CD4-positive, alpha-beta memory T cell (primary cell): Measurements from ENCODE around the gene NFATC3. TPM values are rescaled to one million over a fixed set of nuclear protein-coding genes. Genes with fewer than 3 reads are reported as not detected.

Experiments
- CTCF ChIA-PET: fragments of 350-600 bp; sonication (Branson Sonifier 250); formaldehyde crosslinking; loops from one replicate; lab custom pipeline; 2021; ENCODE audit warnings: inconsistent platforms; ENCODE audit not compliant: partially characterized antibody; lab: Charles Lee
- POLR2A ChIA-PET: fragments of 350-600 bp; sonication (Branson Sonifier 250); formaldehyde crosslinking; loops from one replicate; lab custom pipeline; 2021; ENCODE audit not compliant: partially characterized antibody; lab: Charles Lee
- DNase-seq, 5 donors: peaks; one replicate each; pipeline versions ENCODE4 v3.0.0 to v3.0.0-alpha.2; 2020 to 2022; ENCODE audit warnings: mixed read lengths in 1 of 5
- H3K27ac ChIP-seq: one replicate; pipeline ENCODE4 v1.7.0; 2013; ENCODE audit warnings: low read depth, low read length
- H3K27me3 ChIP-seq: 2 replicates; pipeline ENCODE4 v1.7.0; 2013; ENCODE audit warnings: mild to moderate bottlenecking, low read length, moderate library complexity; ENCODE audit not compliant: insufficient read depth
- H3K36me3 ChIP-seq: 2 replicates; pipeline ENCODE4 v1.7.0; 2013; ENCODE audit warnings: mild to moderate bottlenecking, low read length, moderate library complexity; ENCODE audit not compliant: insufficient read depth
- H3K4me1 ChIP-seq: 2 replicates; pipeline ENCODE4 v1.7.0; 2013; ENCODE audit warnings: mild to moderate bottlenecking, low read length, moderate library complexity; ENCODE audit not compliant: insufficient read depth
- H3K4me3 ChIP-seq, 2 donors: one replicate each; pipeline ENCODE4 v1.7.0; 2013; ENCODE audit warnings: low read length in 2 of 2, mild to moderate bottlenecking in 1 of 2
- H3K9me3 ChIP-seq, 2 donors: one replicate each; pipeline ENCODE4 v1.7.0; 2013; ENCODE audit warnings: low read length in 2 of 2, control low read depth in 1 of 2; ENCODE audit not compliant: control insufficient read depth in 1 of 2
- H3K27ac Mint-ChIP-seq, 7 donors: one replicate each; pipeline ENCODE4 v1.8.0; 2020 to 2021; ENCODE audit warnings: mixed read lengths in 7 of 7, mild to moderate bottlenecking in 6 of 7, inconsistent platforms in 3 of 7, moderate library complexity in 3 of 7
- H3K27me3 Mint-ChIP-seq, 2 donors: one replicate each; pipeline ENCODE4 v1.8.0; 2020 to 2021; ENCODE audit warnings: mixed read lengths in 2 of 2
- H3K36me3 Mint-ChIP-seq, 2 donors: one replicate each; pipeline ENCODE4 v1.8.0; 2020 to 2021; ENCODE audit warnings: mixed read lengths in 2 of 2, inconsistent platforms in 1 of 2, mild to moderate bottlenecking in 1 of 2
- H3K4me1 Mint-ChIP-seq, 4 donors: one replicate each; pipeline ENCODE4 v1.8.0; 2020 to 2021; ENCODE audit warnings: mixed read lengths in 4 of 4, mild to moderate bottlenecking in 1 of 4
- H3K4me3 Mint-ChIP-seq, 8 donors: one replicate each; pipeline ENCODE4 v1.8.0; 2020 to 2021; ENCODE audit warnings: mixed read lengths in 8 of 8, mild to moderate bottlenecking in 7 of 8, moderate library complexity in 6 of 8, inconsistent platforms in 3 of 8
- H3K9me3 Mint-ChIP-seq, 8 donors: one replicate each; pipeline ENCODE4 v1.8.0; 2020 to 2021; ENCODE audit warnings: mixed read lengths in 8 of 8, mild to moderate bottlenecking in 5 of 8, inconsistent platforms in 3 of 8, moderate library complexity in 1 of 8
- intact Hi-C: fragments of 100-400 bp; cut with micrococcal nuclease; formaldehyde crosslinking; loops from one replicate; pipeline ENCODE4 v1.15.1; 2023
- polyA plus RNA-seq, 2 donors: library from polyadenylated mRNA; unstranded; fragments of 300-500 nt; fragmentation: Illumina TruSeq; gene quantifications; one replicate each; pipeline ENCODE4 v1.2.3, GENCODE V29; 2021
- total RNA-seq, 2 experiments: library from RNA; stranded (reverse); gene quantifications; one replicate each; pipeline ENCODE4 v1.2.3, GENCODE V29; 2021

NFATC3 gene
- total and polyA plus RNA-seq, 4 experiments from 2014 or later = 76.5 to 134 (median 111) TPM

DNA sequence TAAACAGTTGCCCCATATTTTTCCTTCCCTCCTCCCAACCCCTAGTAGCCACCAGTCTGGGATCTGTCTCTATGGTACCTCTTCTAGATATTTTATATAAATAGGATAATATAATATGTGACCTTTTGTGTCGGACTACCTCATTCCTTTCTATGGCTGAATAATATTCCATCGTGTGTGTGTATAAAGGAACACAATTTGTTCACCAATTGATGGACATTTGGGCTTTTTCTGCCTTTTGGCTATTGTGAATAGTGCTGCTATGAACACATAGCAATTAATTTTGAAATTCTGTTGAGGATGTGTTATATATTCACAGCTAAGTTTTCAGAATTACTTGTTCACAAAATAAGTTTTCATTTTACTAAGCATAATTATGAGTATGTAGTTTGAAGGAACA, 2.5 kb downstream of the NFATC3 start:
- intact Hi-C loops = loop anchor here (5.0 kb wide), 1 partner anchor 45 kb away; no protein-coding TSS in a partner anchor
- Mint-ChIP-seq H3K4me1 (peaks cover 52 to 78% (median 61%) of the 10 kb centered on the region in 4 donors), H3K4me3 (peak overlapping the region; percentile 64 to 99 (median 81)), H3K9me3 (no peaks in the 10 kb centered on the region), H3K27ac (peak overlapping the region in 5 of 7 donors; percentile 44 to 92 (median 75)), H3K27me3 (no peaks in the 10 kb centered on the region), H3K36me3 (peaks cover 0 to 10% of the 10 kb centered on the region in 2 donors)
- peaks cover 77% of the 10 kb centered on the region for H3K4me1 ChIP-seq
- POLR2A ChIA-PET = interaction anchor here (0.6 to 16.6 kb wide), 5 partner anchors 8 to 30 kb away, joined by 4 to 474 read pairs (median 6); no protein-coding TSS in a partner anchor
- H3K9me3 ChIP-seq = no peaks in the 10 kb centered on the region
- CTCF ChIA-PET = interaction anchor here (0.6 to 6.3 kb wide), 5 partner anchors 18 to 141 kb away, joined by 3 to 67 read pairs (median 5); no protein-coding TSS in a partner anchor
- H3K27ac ChIP-seq = no peak overlapping the region
- no peaks in the 10 kb centered on the region for H3K36me3 ChIP-seq
- no peak for DNase-seq
- H3K27me3 ChIP-seq = no peaks in the 10 kb centered on the region
- H3K4me3 ChIP-seq = no peak overlapping the region

DNA sequence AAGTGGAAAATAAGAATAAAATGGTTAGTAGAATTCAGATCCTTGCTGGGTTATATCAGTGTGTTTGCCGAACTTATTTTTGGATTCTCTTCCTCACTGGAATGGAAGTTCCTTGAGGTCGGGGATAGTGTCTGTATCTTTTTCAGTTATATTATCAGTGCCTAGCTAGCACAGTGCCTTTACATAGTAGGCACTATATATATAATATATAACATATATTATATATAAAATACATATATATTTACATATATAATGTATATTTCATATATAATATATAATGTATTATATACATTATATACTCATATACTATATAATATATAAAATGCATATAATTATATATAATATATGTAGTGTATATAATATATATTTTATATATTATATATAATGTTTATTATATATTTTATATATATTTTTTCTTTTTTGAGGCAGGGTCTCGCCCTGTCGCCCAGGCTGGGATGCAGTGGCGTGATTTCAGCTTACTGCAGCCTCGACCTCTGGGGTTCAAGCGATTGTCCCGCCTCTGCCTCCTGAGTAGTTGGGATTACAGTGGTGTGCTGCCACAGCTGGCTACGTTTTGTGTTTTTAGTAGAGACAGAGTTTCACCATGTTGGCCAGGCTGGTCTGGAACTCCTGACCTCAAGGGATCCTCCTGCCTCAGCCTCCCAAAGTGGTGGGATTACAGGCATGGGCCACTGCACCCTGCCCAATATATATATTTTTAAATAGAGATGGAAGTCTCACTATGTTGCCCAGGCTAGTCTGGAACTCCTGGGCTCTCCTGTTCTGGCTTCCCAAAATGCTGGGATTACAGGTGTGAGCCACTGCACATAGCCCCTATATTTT, 3.2 kb downstream of the NFATC3 start:
- peak overlapping the region in 1 of 2 donors; percentile 21 for H3K4me3 ChIP-seq
- H3K4me3 Mint-ChIP-seq = peak overlapping the region; percentile 43 to 99 (median 85)
- CTCF ChIA-PET = interaction anchor here (0.5 to 6.3 kb wide), 3 partner anchors 24 to 140 kb away, joined by 3 to 67 read pairs (median 6); no protein-coding TSS in a partner anchor
- DNase-seq = no peak
- H3K4me1 ChIP-seq = peaks cover 77% of the 10 kb centered on the region
- H3K36me3 ChIP-seq = no peaks in the 10 kb centered on the region
- peaks cover 50 to 78% (median 59%) of the 10 kb centered on the region in 4 donors for H3K4me1 Mint-ChIP-seq
- no peaks in the 10 kb centered on the region for H3K9me3 Mint-ChIP-seq
- intact Hi-C loops = loop anchor here (5.0 kb wide), 1 partner anchor 44 kb away; no protein-coding TSS in a partner anchor
- POLR2A ChIA-PET = interaction anchor here (1.0 to 16.6 kb wide), 4 partner anchors 9 to 29 kb away, joined by 5 to 474 read pairs (median 6); no protein-coding TSS in a partner anchor
- peaks cover 0 to 10% of the 10 kb centered on the region in 2 donors for H3K36me3 Mint-ChIP-seq
- H3K27ac ChIP-seq = no peak overlapping the region
- H3K27ac Mint-ChIP-seq = peak overlapping the region in 6 of 7 donors; percentile 77 to 96 (median 86)
- no peaks in the 10 kb centered on the region for H3K27me3 ChIP-seq
- no peaks in the 10 kb centered on the region for H3K9me3 ChIP-seq
- H3K27me3 Mint-ChIP-seq = no peaks in the 10 kb centered on the region

DNA sequence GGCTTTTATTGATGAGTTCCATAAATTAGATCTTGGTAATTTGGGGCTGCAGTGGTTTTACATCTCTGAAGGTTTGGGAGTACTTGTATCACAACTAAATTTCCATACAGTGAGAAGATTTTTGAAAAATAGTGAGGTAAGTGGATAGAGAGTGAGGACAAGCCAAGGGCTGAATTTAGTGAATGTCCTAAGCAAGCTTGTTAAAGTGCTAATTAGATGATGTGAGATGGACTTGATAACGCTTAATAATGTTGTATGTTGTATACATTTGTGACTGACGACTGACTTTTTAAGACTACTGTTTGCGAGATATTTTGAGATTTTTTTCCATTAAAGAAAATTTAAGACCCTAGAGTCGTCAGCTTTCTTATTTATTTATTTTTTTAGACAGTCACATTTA, 3.9 kb downstream of the NFATC3 start:
- Histone ChIP-seq H3K4me1 (peaks cover 77% of the 10 kb centered on the region), H3K4me3 (peak overlapping the region in 1 of 2 donors; percentile 21), H3K36me3 (no peaks in the 10 kb centered on the region), H3K27me3 (no peaks in the 10 kb centered on the region), H3K9me3 (no peaks in the 10 kb centered on the region), H3K27ac (no peak overlapping the region)
- CTCF ChIA-PET = interaction anchor here (0.5 kb wide), 1 partner anchor 78 kb away, joined by 6 read pairs; no protein-coding TSS in a partner anchor
- intact Hi-C loops = loop anchor here (5.0 kb wide), 1 partner anchor 43 kb away; no protein-coding TSS in a partner anchor
- Mint-ChIP-seq H3K27me3 (no peaks in the 10 kb centered on the region), H3K36me3 (peaks cover 0 to 10% of the 10 kb centered on the region in 2 donors), H3K9me3 (no peaks in the 10 kb centered on the region), H3K4me1 (peaks cover 48 to 78% (median 58%) of the 10 kb centered on the region in 4 donors), H3K4me3 (peak overlapping the region; percentile 43 to 96 (median 83)), H3K27ac (peak overlapping the region in 6 of 7 donors; percentile 45 to 96 (median 83))
- POLR2A ChIA-PET = interaction anchor here (2.1 to 16.6 kb wide), 2 partner anchors 10 to 20 kb away, joined by 6 to 474 read pairs; no protein-coding TSS in a partner anchor
- DNase-seq = no peak

DNA sequence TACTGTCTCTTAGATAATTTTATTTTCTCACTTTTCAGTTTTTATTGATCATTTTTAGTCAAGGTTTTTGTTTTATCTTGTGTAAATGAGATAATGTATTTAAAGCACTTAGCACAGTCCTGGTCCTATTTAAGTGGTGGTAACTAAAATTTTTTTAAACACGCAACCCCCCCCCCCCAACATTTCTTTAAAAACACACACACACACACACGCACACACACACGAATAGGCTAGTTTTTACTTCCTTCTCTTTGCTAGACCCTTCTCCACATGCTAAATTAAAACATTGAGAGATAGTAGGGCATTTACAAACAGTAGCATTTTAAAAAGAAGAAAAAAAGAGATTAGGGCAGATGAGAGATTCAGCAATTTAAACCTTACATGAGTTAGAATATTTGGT, 5.0 kb downstream of the NFATC3 start:
- intact Hi-C loops = no loop called here
- Mint-ChIP-seq H3K36me3 (peaks cover 0 to 12% of the 10 kb centered on the region in 2 donors), H3K4me1 (peaks cover 52 to 79% (median 63%) of the 10 kb centered on the region in 4 donors), H3K9me3 (no peaks in the 10 kb centered on the region), H3K4me3 (peak overlapping the region; percentile 19 to 81 (median 66)), H3K27me3 (no peaks in the 10 kb centered on the region), H3K27ac (peak overlapping the region in 6 of 7 donors; percentile 45 to 96 (median 63))
- Histone ChIP-seq H3K27me3 (no peaks in the 10 kb centered on the region), H3K27ac (no peak overlapping the region), H3K4me3 (no peak overlapping the region), H3K36me3 (no peaks in the 10 kb centered on the region), H3K9me3 (no peaks in the 10 kb centered on the region), H3K4me1 (peaks cover 80% of the 10 kb centered on the region)
- DNase-seq = no peak
- POLR2A ChIA-PET = interaction anchor here (3.4 to 16.6 kb wide), 2 partner anchors 11 to 21 kb away, joined by 11 to 474 read pairs; no protein-coding TSS in a partner anchor
- CTCF ChIA-PET = interaction anchor here (0.6 kb wide), 1 partner anchor 31 kb away, joined by 3 read pairs; no protein-coding TSS in a partner anchor

DNA sequence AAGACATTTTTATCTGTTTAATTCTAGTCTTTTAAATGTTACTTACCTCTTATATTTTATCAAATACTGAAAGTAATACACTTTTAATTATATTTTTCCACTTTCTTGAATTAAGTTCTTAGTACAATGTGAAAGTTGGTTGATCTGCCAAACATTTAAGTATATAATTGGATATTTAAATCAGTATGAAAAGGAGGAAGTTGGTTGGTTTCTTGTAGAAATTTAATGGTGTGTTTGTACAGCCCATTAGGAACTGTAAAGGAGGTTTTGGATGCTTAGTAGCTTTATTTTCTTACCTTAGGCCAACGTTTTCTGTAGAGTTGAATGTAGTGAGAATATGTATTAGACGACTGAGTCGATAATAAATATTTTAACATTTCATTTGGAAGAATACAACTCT, 5.4 kb downstream of the NFATC3 start:
- Mint-ChIP-seq H3K36me3 (peaks cover 0 to 12% of the 10 kb centered on the region in 2 donors), H3K4me3 (peak overlapping the region; percentile 47 to 81 (median 70)), H3K27me3 (no peaks in the 10 kb centered on the region), H3K9me3 (no peaks in the 10 kb centered on the region), H3K4me1 (peaks cover 53 to 82% (median 66%) of the 10 kb centered on the region in 4 donors), H3K27ac (peak overlapping the region; percentile 13 to 96 (median 61))
- Histone ChIP-seq H3K4me1 (peaks cover 84% of the 10 kb centered on the region), H3K36me3 (no peaks in the 10 kb centered on the region), H3K9me3 (no peaks in the 10 kb centered on the region), H3K27me3 (no peaks in the 10 kb centered on the region), H3K4me3 (no peak overlapping the region), H3K27ac (no peak overlapping the region)
- ChIA-PET CTCF (interaction anchor here (0.6 to 0.8 kb wide), 2 partner anchors 31 to 239 kb away, joined by 3 read pairs; no protein-coding TSS in a partner anchor), POLR2A (interaction anchor here (3.4 kb wide), 1 partner anchor 11 kb away, joined by 11 read pairs; no protein-coding TSS in a partner anchor)
- no peak for DNase-seq
- intact Hi-C loops = no loop called here

DNA sequence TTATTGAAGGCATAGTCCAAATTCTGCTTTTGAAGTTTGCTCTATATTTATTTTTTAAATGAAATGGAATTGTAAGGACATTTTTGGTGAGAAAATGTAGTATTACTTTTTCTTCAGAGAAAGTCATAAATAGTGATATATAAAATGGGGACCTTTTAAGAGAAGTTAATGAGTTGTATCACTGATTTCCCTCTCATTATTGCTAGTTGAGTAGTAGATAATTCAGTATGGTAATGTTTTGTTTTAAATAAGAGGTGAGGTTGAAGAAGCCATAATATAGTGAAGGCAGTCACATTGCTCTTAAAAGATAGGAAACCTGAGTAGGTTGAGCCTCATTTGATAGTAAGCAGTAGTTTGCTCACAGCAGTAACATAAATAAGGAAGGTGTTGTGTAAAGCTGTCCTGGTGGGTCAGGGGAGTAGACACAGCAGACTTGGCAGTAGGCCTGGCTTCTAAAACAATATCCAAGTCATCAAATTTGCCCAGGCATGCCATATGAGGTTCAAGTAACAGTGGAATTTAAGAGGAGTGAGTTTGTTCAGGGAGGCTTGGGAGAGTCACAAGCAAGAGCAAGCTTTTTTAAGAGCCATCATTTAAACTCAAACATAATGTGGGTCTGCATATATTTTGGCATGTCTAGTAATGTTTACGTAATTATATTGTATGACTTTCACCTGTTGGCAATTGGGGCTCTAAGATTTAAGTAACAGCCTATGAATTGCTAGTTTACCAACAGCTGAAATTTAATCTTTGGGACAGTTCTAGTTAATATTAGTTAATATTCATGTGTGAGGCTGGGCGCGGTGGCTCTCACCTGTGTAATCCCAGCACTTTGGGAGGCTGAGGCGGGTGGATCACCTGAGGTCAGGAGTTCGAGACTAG, 6.5 kb downstream of the NFATC3 start:
- intact Hi-C loops = no loop called here
- no peak for DNase-seq
- Histone ChIP-seq H3K27me3 (no peaks in the 10 kb centered on the region), H3K27ac (no peak overlapping the region), H3K4me1 (peaks cover 95% of the 10 kb centered on the region), H3K4me3 (no peak overlapping the region), H3K36me3 (no peaks in the 10 kb centered on the region), H3K9me3 (no peaks in the 10 kb centered on the region)
- ChIA-PET CTCF (interaction anchor here (0.8 to 4.8 kb wide), 7 partner anchors 8 to 238 kb away, joined by 3 to 35 read pairs (median 6); partner anchors contain the start of gene NFATC3), POLR2A (interaction anchor here (1.0 to 3.4 kb wide), 2 partner anchors 12 to 16 kb away, joined by 3 to 11 read pairs; no protein-coding TSS in a partner anchor)
- H3K4me3 Mint-ChIP-seq = peak overlapping the region in 7 of 8 donors; percentile 37 to 81 (median 61)
- H3K27ac Mint-ChIP-seq = peak overlapping the region; percentile 45 to 89 (median 81)
- no peaks in the 10 kb centered on the region for H3K9me3 Mint-ChIP-seq
- H3K27me3 Mint-ChIP-seq = no peaks in the 10 kb centered on the region
- peaks cover 59 to 91% (median 73%) of the 10 kb centered on the region in 4 donors for H3K4me1 Mint-ChIP-seq
- H3K36me3 Mint-ChIP-seq = peaks cover 0 to 4% of the 10 kb centered on the region in 2 donors
